Tibial artery (tissue), 4 donors: Measurements from ENCODE around the gene OPCML.

Experiments used
- DNase-seq, 2 donors: peaks; one replicate each; pipeline ENCODE4 v3.0.0-alpha.2; 2019
- H3K27ac ChIP-seq, 2 donors: fragments of 200-600 bp; sonication (generic) in 1 of 2; 1 replicate in 1 of 2; 2 replicates in 1 of 2; pipeline ENCODE4 v1.5.1; 2018 to 2019; ENCODE audit warnings: mild to moderate bottlenecking in 1 of 2
- H3K27me3 ChIP-seq, 2 donors: fragments of 200-600 bp; sonication (generic) in 1 of 2; one replicate each; pipeline versions ENCODE4 v1.5.1 to v1.6.0; 2016 to 2019
- H3K36me3 ChIP-seq, 3 donors: fragments of 200-600 bp; sonication (generic) in 2 of 3; one replicate each; pipeline ENCODE4 v1.5.1; 2016 to 2019; ENCODE audit warnings: mild to moderate bottlenecking in 2 of 3
- H3K4me1 ChIP-seq, 4 donors: fragments of 200-600 bp; sonication (generic) in 2 of 4; 1 replicate in 3 of 4; 2 replicates in 1 of 4; pipeline ENCODE4 v1.5.1; 2016 to 2019
- H3K4me3 ChIP-seq, 2 donors: fragments of 200-600 bp; sonication (generic) in 1 of 2; 1 replicate in 1 of 2; 2 replicates in 1 of 2; pipeline ENCODE4 v1.5.1; 2018 to 2019; ENCODE audit warnings: mild to moderate bottlenecking in 2 of 2
- H3K9me3 ChIP-seq, 3 donors: fragments of 200-600 bp; sonication (generic) in 1 of 3; one replicate each; pipeline ENCODE4 v1.5.1; 2016 to 2019
- CTCF ChIP-seq, 2 experiments: fragments of 200-600 bp in 1 of 2; fragments of 450-650 bp in 1 of 2; IDR thresholded peaks; one replicate each; pipeline ENCODE4 v1.5.1; 2017 to 2019; ENCODE audit warnings: antibody characterized with exemption in 2 of 2, mild to moderate bottlenecking in 1 of 2, moderate library complexity in 1 of 2
- intact Hi-C: fragments of 100-400 bp; cut with DNase I; formaldehyde crosslinking; loops from one replicate; pipeline ENCODE4 v1.15.0; 2023; ENCODE audit warnings: low total_unique reads

Gene OPCML

GRCh38 chr11:133239575-133239974, 292.7 kb downstream of the OPCML start:
- no peak overlapping the region for H3K27ac ChIP-seq
- intact Hi-C loops, result no loop called here
- DNase-seq, result no peak
- no peaks in the 10 kb centered on the region for H3K36me3 ChIP-seq
- H3K4me3 ChIP-seq, result no peak overlapping the region
- no peaks in the 10 kb centered on the region for H3K27me3 ChIP-seq
- no peak for TF ChIP-seq CTCF (IDR thresholded peaks at IDR 0.05)
- no peaks in the 10 kb centered on the region for H3K9me3 ChIP-seq
- no peaks in the 10 kb centered on the region for H3K4me1 ChIP-seq

GRCh38 chr11:133238495-133238894, 293.8 kb downstream of the OPCML start:
- no peaks in the 10 kb centered on the region for H3K36me3 ChIP-seq
- no peak for DNase-seq
- H3K4me1 ChIP-seq, result no peaks in the 10 kb centered on the region
- H3K4me3 ChIP-seq, result no peak overlapping the region
- TF ChIP-seq CTCF (IDR thresholded peaks at IDR 0.05), result no peak
- H3K27me3 ChIP-seq, result no peaks in the 10 kb centered on the region
- intact Hi-C loops, result no loop called here
- H3K27ac ChIP-seq, result no peak overlapping the region
- no peaks in the 10 kb centered on the region for H3K9me3 ChIP-seq

GRCh38 chr11:133238027-133238426, 294.3 kb downstream of the OPCML start:
- Histone ChIP-seq H3K36me3 (no peaks in the 10 kb centered on the region), H3K4me3 (no peak overlapping the region)
- intact Hi-C loops, result no loop called here

GRCh38 chr11:133235381-133235780, 296.9 kb downstream of the OPCML start:
- intact Hi-C loops, result no loop called here
- Histone ChIP-seq H3K36me3 (no peaks in the 10 kb centered on the region), H3K27ac (no peak overlapping the region), H3K4me3 (no peak overlapping the region), H3K4me1 (no peaks in the 10 kb centered on the region), H3K9me3 (no peaks in the 10 kb centered on the region), H3K27me3 (no peaks in the 10 kb centered on the region)
- no peak for DNase-seq
- no peak for TF ChIP-seq CTCF (IDR thresholded peaks at IDR 0.05)

More at GRCh38 chr11:133238027-133238426, 294.3 kb downstream of the OPCML start:
- no peaks in the 10 kb centered on the region for H3K9me3 ChIP-seq
- no peak overlapping the region for H3K27ac ChIP-seq
- TF ChIP-seq CTCF (IDR thresholded peaks at IDR 0.05), result no peak
- no peaks in the 10 kb centered on the region for H3K27me3 ChIP-seq
- no peak for DNase-seq
- H3K4me1 ChIP-seq, result no peaks in the 10 kb centered on the region

- Histone ChIP-seq H3K27ac (no peak overlapping the region), H3K4me3 (no peak overlapping the region), H3K4me1 (no peaks in the 10 kb centered on the region), H3K36me3 (no peaks in the 10 kb centered on the region), H3K27me3 (no peaks in the 10 kb centered on the region), H3K9me3 (no peaks in the 10 kb centered on the region)
- intact Hi-C loops, result no loop called here
- no peak for DNase-seq
- no peak for TF ChIP-seq CTCF (IDR thresholded peaks at IDR 0.05)
These were observed 297.4 kb downstream of the OPCML start for GRCh38 chr11:133234883-133235282.

GRCh38 chr11:133232665-133233064, 299.6 kb downstream of the OPCML start:
- no peak overlapping the region for H3K4me3 ChIP-seq
- no peaks in the 10 kb centered on the region for H3K36me3 ChIP-seq
- TF ChIP-seq CTCF (IDR thresholded peaks at IDR 0.05), result no peak
- no peaks in the 10 kb centered on the region for H3K4me1 ChIP-seq
- DNase-seq, result no peak
- H3K27ac ChIP-seq, result no peak overlapping the region
- H3K9me3 ChIP-seq, result no peaks in the 10 kb centered on the region
- peaks cover 0 to 9% of the 10 kb centered on the region in 2 donors for H3K27me3 ChIP-seq
- intact Hi-C loops, result no loop called here
